Posterior cingulate gyrus (tissue), 11 donors: ENCODE results near the gene WNT9A.
A peak's percentile ranks its signal among the peaks of the same experiment; 100 is the strongest.
"Not testable (repeated sequence)": the region's sequence is repeated elsewhere in the genome, so short reads cannot be mapped to it uniquely, and the experiment has no call there.

Experiments
- DNase-seq, 10 donors: peaks; one replicate each; pipeline versions ENCODE4 v3.0.0 to v3.0.0-alpha.2; 2020 to 2021; ENCODE audit warnings: mixed read lengths in 3 of 10
- intact Hi-C: fragments of 100-400 bp; cut with DNase I; formaldehyde crosslinking; loops from one replicate; pipeline ENCODE4 v1.15.1; 2023

Gene WNT9A

DNA sequence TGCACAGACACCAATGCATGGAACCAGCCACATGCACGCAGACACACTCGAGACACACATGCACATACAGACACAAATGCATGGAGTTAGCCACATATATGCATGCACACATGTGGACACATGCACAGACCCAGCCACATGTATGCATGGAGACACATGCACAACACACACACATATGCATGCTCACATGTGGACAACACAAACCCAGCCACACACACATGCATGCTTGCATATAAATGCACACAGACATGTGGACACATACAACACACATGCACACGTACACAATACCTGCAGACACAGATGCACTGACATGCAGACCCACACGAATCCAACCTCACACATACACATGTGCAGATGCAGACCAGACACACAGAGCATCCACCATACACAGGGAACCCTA is 31.1 kb downstream of the WNT9A start:
- DNase-seq: no peak
- intact Hi-C loops: no loop called here

DNA sequence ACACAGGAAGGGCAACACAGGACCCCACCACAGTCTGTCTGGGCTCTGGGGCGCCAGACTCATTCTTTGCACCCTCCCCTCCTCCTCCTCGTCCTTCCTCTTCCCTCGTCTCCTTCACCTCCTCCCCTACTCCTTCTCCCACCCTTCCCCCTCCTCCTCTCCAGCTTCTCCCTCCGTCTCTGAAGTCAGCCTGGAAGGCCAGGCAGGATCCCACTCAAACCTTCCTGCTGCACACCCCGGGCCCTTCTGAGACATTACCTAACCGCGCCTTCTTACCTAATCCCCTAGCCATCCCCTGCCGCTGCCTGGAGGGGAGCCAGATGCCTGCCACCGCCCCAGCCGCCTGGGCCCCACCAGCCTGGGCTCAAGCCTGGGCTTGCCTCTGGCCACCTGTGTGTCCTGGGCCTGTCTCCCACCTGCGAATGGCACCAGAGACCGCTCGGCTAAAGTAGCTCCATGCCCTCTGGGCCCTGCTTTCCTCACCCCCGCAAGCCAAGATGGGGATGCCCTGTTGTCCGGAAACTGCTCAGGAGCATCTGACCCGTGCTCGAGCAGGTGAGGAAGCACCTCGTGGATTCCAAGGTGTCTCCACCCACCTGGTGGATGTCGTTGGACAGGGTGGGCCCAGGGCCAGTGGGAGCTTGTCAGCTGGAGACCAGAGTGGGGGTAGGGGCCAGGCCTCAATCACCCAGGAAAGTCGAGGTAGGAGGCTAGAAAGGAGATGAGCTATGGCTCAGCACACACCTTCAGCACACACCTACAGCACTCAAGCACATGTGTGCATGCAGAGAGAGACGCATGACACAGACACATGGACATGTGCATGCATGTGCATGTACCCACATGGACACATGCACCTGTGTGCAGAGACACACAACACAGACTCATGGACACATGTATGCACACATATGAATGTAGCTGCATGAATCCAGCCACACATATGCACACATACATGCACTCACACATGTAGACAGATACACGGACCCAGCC is 31.9 kb downstream of the WNT9A start:
- intact Hi-C loops: no loop called here
- peak in 4 of 10 donors; percentile 15 to 84 (median 56) for DNase-seq

DNA sequence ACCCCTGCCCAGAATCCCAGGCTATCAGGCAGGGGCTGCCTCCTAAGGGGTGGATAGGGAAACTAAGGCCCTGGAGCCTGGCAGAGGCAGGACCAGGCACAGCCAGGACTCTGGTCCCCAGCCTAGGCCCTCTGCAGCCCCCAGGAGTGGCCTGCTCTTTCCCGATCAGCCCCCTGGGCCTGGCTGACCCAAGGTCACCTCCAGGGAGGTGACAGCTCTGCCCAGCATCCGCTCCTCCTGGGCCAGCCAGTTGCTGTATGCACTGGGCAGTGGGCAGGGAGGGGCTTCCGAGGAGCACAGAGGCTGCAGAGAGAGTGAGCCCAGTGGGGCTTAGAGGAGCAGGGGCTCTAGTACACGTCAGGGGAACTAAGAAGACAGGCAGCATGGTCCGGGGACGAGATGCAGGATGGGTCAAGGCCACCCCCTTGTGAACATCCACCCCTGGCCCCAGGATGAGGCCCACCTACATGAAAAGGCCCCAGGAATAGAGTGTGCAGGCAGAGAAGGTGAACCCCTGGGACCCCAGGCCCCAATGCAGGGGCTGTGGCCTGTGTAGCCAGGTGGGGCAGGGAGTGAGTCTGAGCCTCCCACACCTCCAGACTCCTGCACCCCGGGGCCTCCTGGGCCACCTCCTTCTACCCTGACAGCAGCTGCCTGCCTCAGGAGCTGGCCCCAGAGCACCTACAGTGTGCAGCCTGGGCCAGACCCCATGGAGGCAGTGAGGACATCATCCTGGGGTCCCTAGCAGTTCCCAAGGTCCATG is 32.8 kb downstream of the WNT9A start:
- intact Hi-C loops: no loop called here
- DNase-seq: peak in 4 of 10 donors; percentile 21 to 65 (median 50)

DNA sequence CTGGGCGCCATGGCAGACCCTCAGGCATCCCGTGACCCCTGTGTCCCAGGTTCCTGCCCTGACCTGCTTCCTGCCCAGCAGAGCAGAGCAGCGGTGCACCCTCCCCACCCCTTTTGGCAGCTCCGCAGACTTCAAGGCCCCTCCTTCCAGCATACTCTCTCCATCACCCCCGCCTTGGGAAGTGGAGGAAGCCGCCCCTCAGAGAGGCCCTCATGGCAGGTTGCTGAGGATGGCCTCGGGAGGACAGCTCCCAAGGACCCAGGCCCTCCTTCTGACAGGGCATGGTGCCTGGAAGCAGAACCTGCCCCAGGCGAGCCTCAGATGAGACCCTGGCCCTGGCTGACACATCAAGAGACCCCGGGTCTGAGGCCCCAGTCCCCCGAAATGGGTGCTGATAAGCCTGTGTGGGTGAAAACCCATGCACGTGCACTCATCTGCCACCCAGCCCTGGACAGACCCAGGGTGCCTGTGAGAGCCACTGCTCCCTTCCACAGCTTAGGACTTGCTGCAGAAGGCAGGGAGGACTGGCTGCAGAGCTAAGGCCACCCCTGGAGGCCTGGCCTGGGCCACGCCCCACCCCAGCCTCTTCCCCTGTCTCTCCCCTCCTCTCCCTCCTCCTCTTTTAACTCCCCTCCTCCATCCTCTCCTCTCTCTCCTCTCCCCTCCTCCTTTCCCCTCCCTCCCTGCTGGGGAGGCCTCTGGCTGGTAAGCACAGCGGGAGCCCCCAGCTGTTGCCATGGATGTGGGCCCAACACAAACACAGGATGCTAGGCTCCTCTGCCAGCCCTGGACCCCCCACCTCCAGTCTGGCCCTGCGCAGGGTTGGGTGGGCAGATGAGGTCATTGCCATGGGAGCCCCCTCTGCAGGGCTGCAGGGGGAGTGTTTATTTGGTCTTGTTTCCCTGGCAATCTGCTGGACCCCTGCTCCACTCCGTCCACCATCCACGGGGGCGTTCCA is 33.7 kb downstream of the WNT9A start:
- intact Hi-C loops: no loop called here
- peak in 4 of 10 donors; percentile 10 to 76 (median 63) for DNase-seq

DNA sequence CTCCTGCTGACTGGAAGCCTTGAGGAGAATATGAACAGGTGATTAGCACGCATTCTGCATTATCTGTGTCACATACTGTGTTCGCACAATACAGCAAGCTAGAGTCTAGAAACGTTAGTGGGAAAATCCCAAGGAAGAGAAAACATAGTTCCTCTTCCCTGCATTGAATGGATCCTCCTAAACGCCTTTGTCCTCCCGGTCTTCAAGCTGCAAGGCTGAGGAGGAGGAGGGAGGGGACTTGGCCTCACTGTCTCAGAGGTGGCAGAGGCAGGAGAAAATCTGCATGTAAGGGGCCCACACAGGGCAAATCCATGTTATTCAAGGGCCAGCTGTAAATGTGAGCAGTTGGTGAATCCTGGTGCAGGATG is 34.4 kb downstream of the WNT9A start:
- intact Hi-C loops: no loop called here
- DNase-seq: no peak

DNA sequence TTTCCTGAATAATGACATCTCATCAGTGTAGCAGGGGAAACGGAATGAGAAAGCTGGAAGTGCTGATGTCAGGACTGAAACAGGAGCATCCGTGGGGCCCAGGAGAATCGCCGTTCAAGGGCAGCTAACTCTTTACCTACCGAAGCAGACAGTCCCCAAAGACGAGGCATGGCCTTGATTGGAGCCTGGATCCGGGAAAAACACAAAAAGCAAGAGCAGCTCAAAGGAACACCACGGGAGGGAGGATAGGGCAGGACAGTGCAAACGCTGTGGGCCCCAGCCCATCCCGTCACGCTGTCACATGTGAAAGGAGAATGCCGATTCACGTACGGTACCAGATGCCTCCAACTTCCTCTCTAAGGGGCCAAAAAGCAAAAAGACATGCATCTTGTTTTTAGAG is 34.9 kb downstream of the WNT9A start:
- DNase-seq: peak in 4 of 10 donors; percentile 13 to 62 (median 22)
- intact Hi-C loops: no loop called here

DNA sequence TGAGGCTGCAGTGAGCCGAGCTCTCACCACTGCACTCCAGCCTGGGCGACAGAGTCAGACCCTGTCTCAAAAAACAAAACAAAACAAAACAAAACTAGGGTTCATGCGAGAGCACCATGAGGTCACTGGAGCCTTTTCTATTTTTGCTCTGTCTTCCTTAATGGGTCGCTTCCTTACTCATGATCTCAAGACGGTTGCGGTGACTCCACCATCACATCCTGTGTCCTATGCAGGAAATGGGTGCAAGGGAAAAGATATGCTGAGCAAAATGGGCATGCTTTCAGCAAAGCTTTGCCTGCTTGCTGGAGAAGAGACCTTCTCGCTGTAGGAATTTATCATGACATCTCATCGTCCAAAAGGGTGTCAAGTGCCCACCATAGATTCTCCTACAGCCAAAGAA is 36.4 kb downstream of the WNT9A start:
- DNase-seq: peak in 1 of 10 donors; percentile 7
- intact Hi-C loops: no loop called here

DNA sequence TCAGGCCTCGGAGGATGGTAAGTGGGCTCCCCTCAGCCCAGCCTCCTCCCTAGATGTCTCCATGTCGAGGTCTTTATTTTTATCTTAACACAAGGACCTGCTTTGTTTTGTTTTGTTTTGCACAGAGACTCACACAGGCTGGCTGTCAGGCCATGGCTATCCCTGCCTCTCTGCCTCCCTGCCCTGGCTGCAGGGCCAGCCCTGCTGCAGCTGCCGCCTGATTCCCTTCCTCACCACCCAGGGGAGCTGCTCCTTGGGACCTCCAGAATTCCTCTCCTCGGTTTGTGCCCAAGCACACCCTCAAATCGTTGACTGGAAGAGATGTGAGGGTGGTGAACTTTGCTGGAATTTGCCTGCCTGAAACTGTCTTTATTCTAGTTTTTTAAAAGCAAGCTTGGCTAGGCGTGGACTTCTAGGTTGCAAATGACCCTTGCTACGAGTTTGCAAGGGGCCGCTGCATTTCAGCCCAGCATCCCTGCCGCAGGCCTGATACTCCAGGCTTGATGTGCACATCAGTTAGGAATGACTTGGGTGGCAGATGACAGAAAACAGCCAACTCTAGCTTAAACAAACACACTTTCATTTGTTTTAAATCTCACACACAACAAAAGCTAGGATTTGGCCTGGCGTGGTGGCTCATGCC is 37.1 kb downstream of the WNT9A start:
- peak in 4 of 10 donors; percentile 48 to 82 (median 68) for DNase-seq
- intact Hi-C loops: no loop called here

DNA sequence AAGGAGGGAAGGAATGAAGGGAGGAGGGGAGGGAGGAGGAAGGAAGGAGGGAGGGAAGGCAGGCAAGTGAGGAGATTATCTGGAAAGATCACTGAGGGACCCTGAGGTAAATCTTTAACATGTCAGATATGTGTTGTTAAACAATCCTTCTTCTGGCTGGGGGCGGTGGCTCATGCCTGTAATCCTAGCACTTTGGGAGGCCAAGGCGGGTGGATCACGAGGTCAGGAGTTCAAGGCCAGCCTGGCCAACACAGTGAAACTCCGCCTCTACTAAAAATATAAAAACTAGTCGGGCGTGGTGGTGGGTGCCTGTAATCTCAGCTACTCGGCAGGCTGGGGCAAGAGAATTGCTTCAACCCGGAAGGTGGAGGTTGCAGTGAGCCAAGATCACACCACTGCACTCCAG is 37.8 kb downstream of the WNT9A start:
- peak in 2 of 10 donors; percentile 16 to 18 for DNase-seq
- intact Hi-C loops: not testable (repeated sequence)

DNA sequence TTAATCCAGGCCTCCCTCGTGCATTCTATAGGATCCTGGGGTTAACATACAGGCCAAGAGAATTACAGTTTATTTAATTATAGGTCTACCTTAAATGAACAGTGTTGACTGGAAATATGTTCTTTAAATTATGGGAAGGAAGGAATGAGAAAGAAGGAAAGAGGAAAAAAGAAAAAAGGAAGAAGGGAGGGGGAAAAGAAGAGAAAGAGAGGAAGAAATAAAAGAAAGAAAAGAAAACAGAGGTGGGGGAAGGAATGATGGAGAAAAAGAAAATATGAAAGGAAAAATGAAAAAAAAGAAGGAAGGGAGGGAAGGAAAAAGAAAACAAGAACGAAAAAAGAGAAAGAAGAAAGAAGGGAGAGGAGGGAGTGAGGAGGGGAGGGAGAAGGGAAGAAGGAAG is 38.5 kb downstream of the WNT9A start:
- intact Hi-C loops: no loop called here
- DNase-seq: no peak

DNA sequence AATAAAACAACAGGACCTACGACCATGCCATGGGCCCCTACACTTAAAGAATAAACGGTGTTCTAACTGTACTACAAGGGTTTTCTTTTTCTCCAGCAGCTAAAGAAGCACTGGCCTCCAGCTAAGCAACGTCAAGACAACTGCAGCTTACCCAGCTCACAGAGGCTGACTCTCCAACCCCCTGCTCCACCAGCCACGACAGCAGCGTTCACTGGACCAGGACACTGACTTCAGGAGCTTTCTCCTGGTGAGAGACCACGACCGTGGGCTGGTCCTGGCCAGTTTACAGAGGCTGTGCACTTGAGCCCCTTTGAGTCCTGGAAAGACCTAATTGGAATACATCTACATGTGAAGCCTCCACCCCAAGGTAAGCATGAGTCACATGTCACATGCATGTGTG is 39.4 kb downstream of the WNT9A start:
- intact Hi-C loops: no loop called here
- peak in 1 of 10 donors; percentile 23 for DNase-seq

DNA sequence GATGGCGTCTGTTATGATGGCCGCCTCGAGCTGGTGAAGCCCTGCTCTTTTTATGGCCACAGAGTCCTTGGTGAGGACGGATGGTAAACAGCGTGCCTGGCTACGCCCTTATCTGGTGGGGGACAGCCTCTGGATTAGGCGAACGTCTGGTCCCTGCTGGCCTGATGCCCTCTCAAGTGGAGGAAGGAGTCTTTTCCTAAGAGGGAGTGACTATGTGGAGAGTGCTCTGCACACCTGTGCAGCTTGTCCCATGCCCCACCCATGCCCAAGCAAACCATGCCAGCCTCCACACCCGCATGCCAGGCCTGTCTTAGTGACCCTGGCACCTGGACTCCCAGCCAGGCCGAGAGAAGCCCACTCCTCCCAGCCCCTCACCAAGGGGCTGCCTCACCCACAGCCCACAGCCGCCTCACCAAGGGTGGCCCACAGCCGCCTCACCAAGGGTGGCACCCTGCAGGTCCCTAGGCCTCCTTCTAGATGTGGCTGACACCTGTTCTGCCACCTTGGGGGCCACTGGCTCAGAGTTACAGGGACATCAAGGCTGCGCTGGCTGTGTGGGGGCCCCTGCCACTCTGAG is 40.2 kb downstream of the WNT9A start:
- intact Hi-C loops: no loop called here
- DNase-seq: peak in 1 of 10 donors; percentile 64

DNA sequence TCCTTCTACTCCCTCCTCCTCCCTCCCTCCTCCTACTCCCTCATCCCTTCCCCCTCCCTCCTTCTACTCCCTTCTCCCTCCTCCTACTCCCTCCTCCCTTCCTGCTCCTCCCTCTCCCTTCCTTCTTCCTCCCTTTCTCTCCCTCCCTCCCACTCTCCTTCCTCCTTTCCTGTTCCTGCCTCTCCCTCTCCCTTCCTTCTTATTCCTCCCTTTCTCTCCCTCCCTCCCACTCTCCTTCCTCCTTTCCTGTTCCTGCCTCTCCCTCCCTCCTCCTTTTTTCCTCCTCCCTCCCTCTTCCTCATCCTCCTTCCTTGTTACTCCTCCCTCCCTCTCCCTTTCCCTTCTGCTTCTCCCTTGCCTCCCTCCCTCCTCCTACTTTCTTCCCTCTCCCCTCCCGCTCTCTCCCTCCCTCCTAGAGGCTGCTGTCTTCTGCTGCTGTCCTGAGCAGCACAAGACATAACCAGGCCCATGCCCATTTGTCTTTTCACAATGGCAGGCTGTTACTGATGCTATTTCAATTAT is 41.1 kb downstream of the WNT9A start:
- no peak for DNase-seq
- intact Hi-C loops: no loop called here

DNA sequence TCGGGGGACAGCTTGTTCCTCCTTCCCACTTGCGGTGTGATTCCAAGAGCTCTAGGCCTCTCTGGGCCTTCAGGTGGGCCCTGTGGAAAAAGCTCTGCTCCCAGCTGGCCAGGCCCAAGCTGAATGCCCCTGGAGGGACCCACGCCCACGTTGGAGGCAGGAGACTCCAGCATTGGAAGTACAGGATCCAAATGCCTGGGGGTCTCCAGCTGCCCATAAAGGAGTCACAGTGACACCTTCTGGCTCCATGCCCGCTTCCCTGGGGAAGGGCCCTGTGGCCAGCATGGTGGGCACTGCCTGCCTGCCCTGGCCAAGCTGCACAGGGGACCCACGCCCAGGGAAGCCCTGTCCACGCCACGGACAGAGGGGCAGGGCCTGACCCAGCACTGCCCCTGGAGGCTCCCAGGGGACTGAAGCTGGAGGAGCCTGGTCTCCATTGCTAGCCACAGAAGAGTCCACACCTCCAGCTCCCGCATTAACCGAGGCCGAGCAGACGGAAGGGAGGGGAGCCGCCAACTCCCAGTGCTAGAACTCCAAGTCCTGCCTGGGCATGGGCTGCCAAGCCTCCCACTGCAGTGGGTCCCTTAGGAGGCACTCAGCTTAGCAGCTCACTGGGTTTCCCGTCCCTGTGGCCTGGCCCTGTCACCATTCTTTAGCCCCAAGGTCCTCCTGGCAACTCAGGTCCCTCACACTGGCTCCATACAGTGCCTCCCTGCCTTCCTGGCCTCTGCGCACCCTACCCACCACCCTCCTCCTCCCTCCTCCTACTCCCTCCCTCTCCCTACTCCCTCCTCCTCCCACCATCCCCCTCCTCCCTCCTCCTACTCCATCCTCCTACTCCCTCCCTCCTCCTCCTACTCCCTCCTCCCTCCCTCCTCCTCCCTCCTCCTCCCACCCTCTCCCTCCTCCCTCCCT is 41.9 kb downstream of the WNT9A start:
- DNase-seq: peak in 2 of 10 donors; percentile 57 to 61
- intact Hi-C loops: no loop called here

DNA sequence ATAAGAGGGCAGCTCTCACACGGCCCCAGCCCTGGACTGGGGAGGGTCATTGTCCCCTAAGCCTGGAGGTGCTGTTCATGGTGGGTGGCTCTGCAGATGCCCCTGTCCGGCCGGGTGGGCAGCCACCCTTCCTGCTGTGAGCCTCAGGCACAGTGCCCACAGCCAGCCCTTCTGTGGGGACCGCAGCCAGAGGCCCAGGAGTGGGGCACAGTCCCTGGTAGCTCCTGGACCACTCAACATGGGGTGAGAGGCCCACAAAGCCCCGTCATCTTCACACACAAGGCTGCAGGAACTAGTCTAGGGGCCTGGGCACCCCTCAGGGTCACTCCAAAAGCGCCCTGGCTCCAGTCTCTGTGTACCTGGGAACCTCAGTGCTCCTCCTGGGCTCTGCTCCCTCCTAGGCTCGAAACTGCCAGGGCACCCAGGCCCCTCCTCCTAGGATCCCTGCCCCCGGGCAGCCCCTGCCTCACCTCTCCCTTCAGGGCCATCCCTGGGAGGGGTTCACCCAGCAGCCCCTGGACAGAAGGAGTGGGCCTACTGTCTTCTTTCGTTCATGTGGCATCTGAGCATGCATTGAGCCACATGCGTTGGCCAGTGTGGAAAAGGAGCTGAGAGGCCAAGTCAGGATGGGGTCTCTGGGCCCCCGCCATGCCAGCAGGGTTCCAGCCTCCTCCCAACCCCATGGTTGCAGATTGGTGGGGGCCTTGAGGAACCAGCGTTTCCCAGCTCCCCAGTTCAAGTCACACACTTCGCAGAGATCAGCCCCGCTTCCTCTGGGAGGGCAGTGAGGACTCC is 43.0 kb downstream of the WNT9A start:
- intact Hi-C loops: no loop called here

DNA sequence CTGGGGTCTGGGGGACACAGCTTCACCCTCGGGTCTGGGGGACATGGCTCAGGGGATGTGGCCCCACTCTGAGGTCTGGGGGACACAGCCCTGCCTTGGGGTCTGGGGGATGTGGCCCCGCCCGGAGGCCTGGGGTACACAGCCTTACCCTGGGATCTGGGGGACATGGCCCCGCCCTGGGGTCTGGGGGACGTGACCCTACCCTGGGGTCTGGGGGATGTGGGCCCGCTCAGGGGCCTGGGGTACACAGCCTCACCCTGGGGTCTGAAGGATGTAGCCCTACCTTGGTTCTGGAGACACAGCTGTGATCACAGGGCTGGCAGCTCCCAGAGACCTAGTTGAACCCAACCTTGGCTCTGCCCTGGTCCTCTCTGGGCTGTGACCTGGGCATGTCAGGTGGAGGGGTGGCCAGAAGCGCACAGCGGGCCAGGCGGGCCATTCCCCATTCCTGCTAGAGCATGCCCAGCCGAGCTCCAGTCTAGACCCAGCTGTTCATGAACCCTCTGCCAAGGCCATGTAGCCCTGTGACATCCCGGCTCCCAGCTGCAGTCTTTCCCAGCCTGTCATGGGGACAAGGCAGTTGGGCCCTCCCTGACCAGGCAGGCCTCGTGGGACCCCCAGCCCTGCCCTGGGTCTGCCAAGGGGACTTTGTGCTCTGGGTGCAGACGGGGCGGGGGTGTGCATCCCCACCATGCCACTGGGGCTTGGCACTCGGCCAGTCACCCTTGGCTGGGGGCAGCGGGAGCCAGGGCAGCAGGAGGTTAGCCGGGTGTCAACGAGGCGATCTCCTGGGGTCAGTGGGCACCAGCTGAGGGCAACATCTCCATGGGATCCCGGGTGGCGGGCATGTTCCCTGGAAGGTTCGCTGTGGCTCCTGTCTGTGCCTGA is 43.9 kb downstream of the WNT9A start:
- DNase-seq: peak in 3 of 10 donors; percentile 67 to 90 (median 78)
- intact Hi-C loops: no loop called here

More for the DNA sequence above, 43.0 kb downstream of the WNT9A start:
- peak in 3 of 10 donors; percentile 63 to 74 (median 67) for DNase-seq
